Naive thymus-derived CD4-positive, alpha-beta T cell (primary cell): ENCODE data around the gene EPHB1. TPM values are rescaled to one million over a fixed set of nuclear protein-coding genes. Genes with fewer than 3 reads are reported as not detected.
"Not testable (repeated sequence)": the region's sequence is repeated elsewhere in the genome, so short reads cannot be mapped to it uniquely, and the experiment has no call there.

Experiments used
- ATAC-seq: fragments of 150-1000 bp; cut with Tn5 transposase; 2 replicates; pipeline ENCODE4 v1.10.0; 2021; ENCODE audit warnings: mild to moderate bottlenecking, moderate library complexity
- CTCF ChIA-PET: fragments of 350-600 bp; sonication (Branson Sonifier 250); formaldehyde crosslinking; loops from one replicate; lab custom pipeline; 2021; ENCODE audit warnings: antibody characterized with exemption; lab: Charles Lee
- POLR2A ChIA-PET: fragments of 350-600 bp; sonication (Branson Sonifier 250); formaldehyde crosslinking; loops from one replicate; lab custom pipeline; 2021; ENCODE audit warnings: antibody characterized with exemption, inconsistent platforms; lab: Charles Lee
- DNase-seq, 9 donors: peaks; one replicate each; pipeline versions ENCODE4 v3.0.0 to v3.0.0-alpha.2; 2020 to 2022; ENCODE audit warnings: mixed read lengths in 1 of 9
- H3K27ac ChIP-seq: one replicate; pipeline ENCODE4 v1.7.0; 2013; ENCODE audit warnings: mild to moderate bottlenecking, low read depth, low read length, moderate library complexity
- H3K27me3 ChIP-seq, 2 donors: one replicate each; pipeline ENCODE4 v1.7.0; 2013; ENCODE audit warnings: low read length in 2 of 2, mild to moderate bottlenecking in 2 of 2, moderate library complexity in 2 of 2; ENCODE audit not compliant: control insufficient read depth in 2 of 2, insufficient read depth in 2 of 2
- H3K36me3 ChIP-seq, 3 experiments: 1 replicate in 2 of 3; 2 replicates in 1 of 3; pipeline ENCODE4 v1.7.0; 2013; ENCODE audit warnings: low read length in 3 of 3, mild to moderate bottlenecking in 3 of 3, moderate library complexity in 1 of 3; ENCODE audit not compliant: insufficient read depth in 3 of 3, control insufficient read depth in 2 of 3
- H3K4me1 ChIP-seq, 2 donors: one replicate each; pipeline ENCODE4 v1.7.0; 2013; ENCODE audit warnings: low read length in 2 of 2, mild to moderate bottlenecking in 2 of 2, moderate library complexity in 1 of 2; ENCODE audit not compliant: control insufficient read depth in 2 of 2, insufficient read depth in 2 of 2
- H3K4me3 ChIP-seq: 2 replicates; pipeline ENCODE4 v1.7.0; 2013; ENCODE audit warnings: mild to moderate bottlenecking, low read length
- H3K9me3 ChIP-seq, 3 experiments: 1 replicate in 2 of 3; 2 replicates in 1 of 3; pipeline ENCODE4 v1.7.0; 2013; ENCODE audit warnings: low read length in 3 of 3; ENCODE audit not compliant: control insufficient read depth in 2 of 3
- H3K27ac Mint-ChIP-seq, 9 donors: one replicate each; pipeline ENCODE4 v1.8.0; 2020 to 2022; ENCODE audit warnings: mixed read lengths in 9 of 9, mild to moderate bottlenecking in 8 of 9, moderate library complexity in 5 of 9, inconsistent platforms in 2 of 9
- H3K27me3 Mint-ChIP-seq, 5 donors: one replicate each; pipeline ENCODE4 v1.8.0; 2021 to 2022; ENCODE audit warnings: mixed read lengths in 5 of 5, mild to moderate bottlenecking in 1 of 5
- H3K36me3 Mint-ChIP-seq, 5 donors: one replicate each; pipeline ENCODE4 v1.8.0; 2020 to 2022; ENCODE audit warnings: mixed read lengths in 5 of 5, mild to moderate bottlenecking in 3 of 5, inconsistent platforms in 1 of 5
- H3K4me1 Mint-ChIP-seq, 7 donors: one replicate each; pipeline ENCODE4 v1.8.0; 2020 to 2022; ENCODE audit warnings: mixed read lengths in 7 of 7, mild to moderate bottlenecking in 3 of 7, inconsistent platforms in 1 of 7
- H3K4me3 Mint-ChIP-seq, 10 donors: one replicate each; pipeline ENCODE4 v1.8.0; 2020 to 2022; ENCODE audit warnings: mild to moderate bottlenecking in 10 of 10, mixed read lengths in 10 of 10, moderate library complexity in 6 of 10, inconsistent platforms in 2 of 10
- H3K9me3 Mint-ChIP-seq, 11 donors: one replicate each; pipeline ENCODE4 v1.8.0; 2020 to 2022; ENCODE audit warnings: mixed read lengths in 11 of 11, mild to moderate bottlenecking in 4 of 11, inconsistent platforms in 1 of 11, moderate library complexity in 1 of 11
- intact Hi-C, 2 donors: fragments of 100-400 bp; cut with micrococcal nuclease; formaldehyde crosslinking; loops; one replicate each; pipeline ENCODE4 v1.15.1; 2023
- polyA plus RNA-seq, 2 donors: library from polyadenylated mRNA; unstranded; fragments of 300-500 nt; fragmentation: Illumina TruSeq; gene quantifications; one replicate each; pipeline ENCODE4 v1.2.3, GENCODE V29; 2021
- total RNA-seq, 6 experiments: library from RNA in 5 of 6; stranded (reverse) in 5 of 6; gene quantifications; 1 replicate in 5 of 6; 2 replicates in 1 of 6; pipeline ENCODE4 v1.2.3 and lab custom pipeline; 2021 to 2026

Gene EPHB1
- total and polyA plus RNA-seq, 7 experiments from 2014 or later, result 1.6 to 2.2 (median 1.8) TPM; not detected in 4

- no peaks in the 10 kb centered on the region for H3K9me3 ChIP-seq
- POLR2A ChIA-PET, result no interaction called here
- no peak overlapping the region for H3K27ac Mint-ChIP-seq
- H3K27me3 ChIP-seq, result no peaks in the 10 kb centered on the region
- intact Hi-C loops, result no loop called here
- H3K9me3 Mint-ChIP-seq, result peaks cover 0 to 3% (median 0%) of the 10 kb centered on the region in 11 donors
- DNase-seq (no peak), ATAC-seq (no peak)
- no peak overlapping the region for H3K4me3 ChIP-seq
- no peaks in the 10 kb centered on the region for H3K36me3 Mint-ChIP-seq
- H3K4me3 Mint-ChIP-seq, result peak overlapping the region in 1 of 10 donors; percentile 17
- H3K4me1 ChIP-seq, result no peaks in the 10 kb centered on the region
- no peak overlapping the region for H3K27ac ChIP-seq
- CTCF ChIA-PET, result no interaction called here
- no peaks in the 10 kb centered on the region for H3K36me3 ChIP-seq
- peaks cover 0 to 23% (median 0%) of the 10 kb centered on the region in 7 donors for H3K4me1 Mint-ChIP-seq
- H3K27me3 Mint-ChIP-seq, result peaks cover 0 to 24% (median 4%) of the 10 kb centered on the region in 5 donors
Measured at GRCh38 chr3:134775831-134776230, 19.2 kb upstream of the EPHB1 start.

GRCh38 chr3:134776518-134776917 is 18.5 kb upstream of the EPHB1 start:
- no peak for DNase-seq
- intact Hi-C loops, result no loop called here
- POLR2A ChIA-PET, result no interaction called here
- Mint-ChIP-seq H3K27me3 (peaks cover 0 to 27% (median 4%) of the 10 kb centered on the region in 5 donors), H3K4me3 (no peak overlapping the region), H3K36me3 (no peaks in the 10 kb centered on the region), H3K9me3 (no peaks in the 10 kb centered on the region), H3K4me1 (peaks cover 0 to 23% (median 0%) of the 10 kb centered on the region in 7 donors), H3K27ac (peak overlapping the region in 1 of 9 donors; percentile 36)
- H3K4me1 ChIP-seq, result no peaks in the 10 kb centered on the region
- H3K9me3 ChIP-seq, result no peaks in the 10 kb centered on the region
- H3K4me3 ChIP-seq, result no peak overlapping the region
- ATAC-seq, result no peak
- CTCF ChIA-PET, result no interaction called here
- no peak overlapping the region for H3K27ac ChIP-seq
- H3K27me3 ChIP-seq, result no peaks in the 10 kb centered on the region
- no peaks in the 10 kb centered on the region for H3K36me3 ChIP-seq

GRCh38 chr3:134777341-134777740 is 17.7 kb upstream of the EPHB1 start:
- DNase-seq, result no peak
- H3K9me3 Mint-ChIP-seq, result no peaks in the 10 kb centered on the region

GRCh38 chr3:134788283-134788682 is 6.8 kb upstream of the EPHB1 start:
- H3K4me1 ChIP-seq, H3K9me3 Mint-ChIP-seq, H3K27me3 ChIP-seq, ATAC-seq, H3K36me3 ChIP-seq, POLR2A ChIA-PET, H3K4me1 Mint-ChIP-seq, DNase-seq, H3K27ac Mint-ChIP-seq, intact Hi-C loops, H3K36me3 Mint-ChIP-seq, H3K4me3 Mint-ChIP-seq, H3K9me3 ChIP-seq, H3K27ac ChIP-seq, H3K4me3 ChIP-seq, CTCF ChIA-PET: not testable (repeated sequence)
- H3K27me3 Mint-ChIP-seq, result peaks cover 22 to 61% (median 46%) of the 10 kb centered on the region in 5 donors

More at GRCh38 chr3:134777341-134777740, 17.7 kb upstream of the EPHB1 start:
- Histone ChIP-seq H3K4me3 (no peak overlapping the region), H3K36me3 (no peaks in the 10 kb centered on the region), H3K27me3 (no peaks in the 10 kb centered on the region), H3K27ac (no peak overlapping the region), H3K4me1 (no peaks in the 10 kb centered on the region), H3K9me3 (no peaks in the 10 kb centered on the region)
- intact Hi-C loops, result no loop called here
- peak overlapping the region in 1 of 9 donors; percentile 68 for H3K27ac Mint-ChIP-seq
- POLR2A ChIA-PET, result no interaction called here
- no peak for ATAC-seq
- H3K4me1 Mint-ChIP-seq, result peaks cover 0 to 23% (median 0%) of the 10 kb centered on the region in 7 donors
- peaks cover 0 to 33% (median 4%) of the 10 kb centered on the region in 5 donors for H3K27me3 Mint-ChIP-seq
- CTCF ChIA-PET, result no interaction called here
- no peak overlapping the region for H3K4me3 Mint-ChIP-seq
- H3K36me3 Mint-ChIP-seq, result no peaks in the 10 kb centered on the region

GRCh38 chr3:134790065-134790464 is 5.0 kb upstream of the EPHB1 start:
- Mint-ChIP-seq H3K27me3 (peaks cover 31 to 60% (median 52%) of the 10 kb centered on the region in 5 donors), H3K4me3 (no peak overlapping the region), H3K9me3 (peaks cover 0 to 7% (median 0%) of the 10 kb centered on the region in 11 donors), H3K4me1 (peaks cover 0 to 7% (median 7%) of the 10 kb centered on the region in 7 donors), H3K27ac (no peak overlapping the region), H3K36me3 (no peaks in the 10 kb centered on the region)
- CTCF ChIA-PET, result interaction anchor here (0.9 kb wide), 1 partner anchor 1253 kb away, joined by 5 read pairs; no protein-coding TSS in a partner anchor
- POLR2A ChIA-PET, result interaction anchor here (0.6 kb wide), 1 partner anchor 131 kb away, joined by 4 read pairs; no protein-coding TSS in a partner anchor
- no peak for ATAC-seq
- H3K4me3 ChIP-seq, result no peak overlapping the region
- H3K27ac ChIP-seq, result no peak overlapping the region
- intact Hi-C loops, result loop anchor here in 1 of 2 donors (10.0 kb wide), 1 partner anchor 1105 kb away; no protein-coding TSS in a partner anchor
- H3K4me1 ChIP-seq, result no peaks in the 10 kb centered on the region
- no peak for DNase-seq
- no peaks in the 10 kb centered on the region for H3K27me3 ChIP-seq
- H3K36me3 ChIP-seq, result no peaks in the 10 kb centered on the region
- H3K9me3 ChIP-seq, result no peaks in the 10 kb centered on the region

GRCh38 chr3:134791992-134792391 is 3.1 kb upstream of the EPHB1 start:
- Mint-ChIP-seq H3K4me3 (no peak overlapping the region), H3K27ac (no peak overlapping the region), H3K9me3 (peaks cover 0 to 7% (median 0%) of the 10 kb centered on the region in 11 donors), H3K27me3 (peaks cover 24 to 67% (median 50%) of the 10 kb centered on the region in 5 donors), H3K36me3 (peaks cover 0 to 2% (median 0%) of the 10 kb centered on the region in 5 donors), H3K4me1 (peaks cover under 1 to 11% (median 9%) of the 10 kb centered on the region in 7 donors)
- POLR2A ChIA-PET, result no interaction called here
- Histone ChIP-seq H3K9me3 (no peaks in the 10 kb centered on the region), H3K4me1 (no peaks in the 10 kb centered on the region), H3K27ac (no peak overlapping the region), H3K4me3 (no peak overlapping the region), H3K27me3 (no peaks in the 10 kb centered on the region), H3K36me3 (no peaks in the 10 kb centered on the region)
- intact Hi-C loops, result loop anchor here in 1 of 2 donors (10.0 kb wide), 1 partner anchor 1103 kb away; no protein-coding TSS in a partner anchor
- CTCF ChIA-PET, result no interaction called here
- DNase-seq, result no peak
- no peak for ATAC-seq

GRCh38 chr3:134792700-134793099 is 2.4 kb upstream of the EPHB1 start:
- DNase-seq (no peak), ATAC-seq (no peak)
- CTCF ChIA-PET, result no interaction called here
- intact Hi-C loops, result loop anchor here in 1 of 2 donors (10.0 kb wide), 1 partner anchor 1102 kb away; no protein-coding TSS in a partner anchor
- Histone ChIP-seq H3K27me3 (no peaks in the 10 kb centered on the region), H3K9me3 (no peaks in the 10 kb centered on the region), H3K4me3 (no peak overlapping the region), H3K27ac (no peak overlapping the region), H3K36me3 (no peaks in the 10 kb centered on the region), H3K4me1 (no peaks in the 10 kb centered on the region)
- peaks cover 31 to 68% (median 50%) of the 10 kb centered on the region in 5 donors for H3K27me3 Mint-ChIP-seq
- no peak overlapping the region for H3K27ac Mint-ChIP-seq
- H3K4me1 Mint-ChIP-seq, result peaks cover 4 to 15% (median 10%) of the 10 kb centered on the region in 7 donors
- H3K36me3 Mint-ChIP-seq, result peaks cover 0 to 2% (median 0%) of the 10 kb centered on the region in 5 donors
- peaks cover 0 to 2% (median 0%) of the 10 kb centered on the region in 11 donors for H3K9me3 Mint-ChIP-seq
- POLR2A ChIA-PET, result no interaction called here
- no peak overlapping the region for H3K4me3 Mint-ChIP-seq
